Neural cell (in vitro differentiated cells): ENCODE results near the gene KRTAP12-1. TPM values are rescaled to one million over a fixed set of nuclear protein-coding genes. Genes with fewer than 3 reads are reported as not detected.

ENCODE experiments used
- H2AFZ ChIP-seq: fragments of 200-600, 300-800 bp; sonication (generic), shearing (Covaris generic); 2 replicates; pipeline ENCODE4 v1.6.0; 2014; ENCODE audit warnings: low read depth, mild to moderate bottlenecking, antibody characterized with exemption, low read length, moderate library complexity
- H3F3A ChIP-seq: fragments of 200-600 bp; shearing (Covaris generic); 2 replicates; pipeline ENCODE4 v1.6.1; 2016; ENCODE audit warnings: mild to moderate bottlenecking, moderate library complexity, mixed read lengths, antibody characterized with exemption, low read length; ENCODE audit not compliant: insufficient read depth, poor library complexity, severe bottlenecking
- H3K27ac ChIP-seq: fragments of 200-600, 300-800 bp; sonication (generic), shearing (Covaris generic); 2 replicates; pipeline ENCODE4 v1.5.1; 2014; ENCODE audit warnings: mild to moderate bottlenecking, low read length, moderate library complexity
- H3K27me3 ChIP-seq: fragments of 300-800, 200-600 bp; sonication (generic), shearing (Covaris generic); 2 replicates; pipeline ENCODE4 v1.6.0; 2014; ENCODE audit warnings: mild to moderate bottlenecking, low read depth, low read length, moderate library complexity; ENCODE audit not compliant: insufficient read depth
- H3K36me3 ChIP-seq: fragments of 300-800, 200-600 bp; sonication (generic), shearing (Covaris generic); 2 replicates; pipeline ENCODE4 v1.5.1; 2014; ENCODE audit warnings: mild to moderate bottlenecking, antibody characterized with exemption, low read length, moderate library complexity; ENCODE audit not compliant: insufficient read depth
- H3K4me2 ChIP-seq: fragments of 300-800, 200-600 bp; sonication (generic), shearing (Covaris generic); 2 replicates; pipeline ENCODE4 v1.6.0; 2014; ENCODE audit warnings: mild to moderate bottlenecking, low read length
- H3K4me3 ChIP-seq: fragments of 300-800, 200-600 bp; sonication (generic), shearing (Covaris generic); 2 replicates; pipeline ENCODE4 v1.5.1; 2014; ENCODE audit warnings: mild to moderate bottlenecking, low read length, moderate library complexity
- H3K79me2 ChIP-seq: fragments of 200-600 bp; shearing (Covaris generic); replicated peaks from 2 replicates; pipeline ENCODE4 v1.6.0; 2014; ENCODE audit warnings: mild to moderate bottlenecking, low read length, moderate library complexity; ENCODE audit not compliant: insufficient read depth
- H3K9ac ChIP-seq: fragments of 300-800, 200-600 bp; sonication (generic), shearing (Covaris generic); 2 replicates; pipeline ENCODE4 v1.6.1; 2016; ENCODE audit warnings: mild to moderate bottlenecking, low read length, mixed read lengths
- H3K9me2 ChIP-seq: fragments of 200-600 bp; shearing (Covaris generic); 2 replicates; pipeline ENCODE4 v1.6.1; 2016; ENCODE audit warnings: mild to moderate bottlenecking, low read length, mixed read lengths; ENCODE audit not compliant: insufficient read depth
- H3K9me3 ChIP-seq: fragments of 200-600, 300-800 bp; sonication (generic), shearing (Covaris generic); 2 replicates; pipeline ENCODE4 v1.6.1; 2016; ENCODE audit warnings: mild to moderate bottlenecking, mixed run types, low read length, moderate library complexity, mixed read lengths
- H4K20me1 ChIP-seq: fragments of 200-600 bp; shearing (Covaris generic); 2 replicates; pipeline ENCODE4 v1.6.1; 2016; ENCODE audit warnings: mild to moderate bottlenecking, mixed run types; ENCODE audit not compliant: insufficient read depth
- EP300 ChIP-seq: fragments of 450-650 bp; conservative IDR thresholded peaks from 2 replicates; pipeline ENCODE4 v1.6.1; 2014; ENCODE audit warnings: antibody characterized with exemption, mild to moderate bottlenecking, moderate library complexity; ENCODE audit not compliant: poor library complexity, severe bottlenecking
- EZH2 ChIP-seq: fragments of 200-600, 300-800 bp; shearing (Covaris generic), sonication (generic); IDR thresholded peaks from 2 replicates; pipeline ENCODE4 v1.6.1; 2014; ENCODE audit warnings: antibody characterized with exemption, low read length, borderline replicate concordance, mild to moderate bottlenecking; ENCODE audit not compliant: insufficient read depth, poor library complexity, severe bottlenecking
- MXI1 ChIP-seq: fragments of 450-650 bp; conservative IDR thresholded peaks from 2 replicates; pipeline ENCODE4 v1.6.1; 2014; ENCODE audit warnings: antibody characterized with exemption, mild to moderate bottlenecking; ENCODE audit not compliant: poor library complexity, severe bottlenecking
- POLR2AphosphoS5 ChIP-seq: IDR thresholded peaks from 2 replicates; pipeline ENCODE4 v1.6.1; 2012
- RAD21 ChIP-seq: fragments of 450-650 bp; conservative IDR thresholded peaks from 2 replicates; pipeline ENCODE4 v1.6.1; 2014; ENCODE audit warnings: antibody characterized with exemption, mild to moderate bottlenecking, moderate library complexity
- REST ChIP-seq: IDR thresholded peaks from 2 replicates; pipeline ENCODE4 v1.6.1; 2012; ENCODE audit warnings: borderline replicate concordance
- SMC3 ChIP-seq: fragments of 450-650 bp; conservative IDR thresholded peaks from 2 replicates; pipeline ENCODE4 v1.6.1; 2014; ENCODE audit warnings: antibody characterized with exemption, mild to moderate bottlenecking, moderate library complexity; ENCODE audit not compliant: poor library complexity
- TAF1 ChIP-seq: IDR thresholded peaks from 2 replicates; pipeline ENCODE4 v1.6.1; 2012; ENCODE audit warnings: low read depth
- polyA plus RNA-seq: library from polyadenylated mRNA; depleted of rRNA; stranded (reverse); fragments of >200 nt; gene quantifications from 2 replicates; pipeline ENCODE4 v1.2.3, GENCODE V29; 2014
- TF ChIP-seq, protein P1 (sequence below): fragments of 450-650 bp; IDR thresholded peaks from 2 replicates; pipeline ENCODE4 v1.5.1; 2014; ENCODE audit warnings: antibody characterized with exemption, mild to moderate bottlenecking, moderate library complexity; ENCODE audit not compliant: poor library complexity, severe bottlenecking

The KRTAP12-1 gene
- polyA plus RNA-seq, 1 donor from 2014 or later = not detected

DNA sequence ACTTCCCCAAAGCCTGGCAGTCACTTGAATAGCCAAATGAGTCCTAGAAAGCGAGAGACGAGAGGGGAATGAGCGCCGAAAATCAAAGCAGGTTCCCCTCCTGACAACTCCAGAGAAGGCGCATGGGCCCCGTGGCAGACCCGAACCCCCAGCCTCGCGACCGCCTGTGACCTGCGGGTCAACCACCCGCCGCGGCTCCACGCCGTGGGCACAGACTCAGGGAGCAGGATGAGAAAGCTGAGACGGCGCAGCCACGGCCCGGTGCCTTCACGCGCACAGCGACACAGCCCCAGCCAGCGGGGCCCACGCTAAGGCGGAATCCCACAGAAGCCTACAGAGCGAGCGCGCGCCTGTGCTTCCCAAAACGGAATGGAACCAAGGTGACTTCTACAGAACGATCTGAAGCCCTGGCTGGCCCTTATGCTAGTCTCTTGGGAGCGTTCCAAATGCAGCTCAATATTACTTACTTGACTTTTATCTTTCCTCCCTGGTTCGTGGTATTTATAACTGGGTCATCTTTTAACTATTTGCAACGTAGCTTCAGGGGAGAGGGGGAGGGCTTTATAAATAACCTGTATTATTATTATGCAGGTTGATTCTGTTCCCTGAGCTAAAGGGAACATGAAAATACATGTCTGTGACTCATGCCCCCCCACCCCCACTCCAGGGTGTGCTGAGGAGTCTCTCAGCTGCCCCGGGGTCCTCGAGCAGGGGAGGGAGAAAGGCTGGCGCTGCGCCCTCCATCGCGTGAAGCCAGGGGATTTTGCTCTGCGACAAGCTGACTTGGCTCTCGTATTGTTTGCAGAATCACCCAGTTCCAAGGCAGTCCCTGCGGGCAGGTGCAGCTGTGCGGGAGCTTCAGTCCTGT, 27.7 kb upstream of the KRTAP12-1 start:
- Histone ChIP-seq H3K9ac (no peak overlapping the region), H3F3A (no peaks in the 10 kb centered on the region), H3K9me2 (no peaks in the 10 kb centered on the region), H3K4me2 (peak overlapping the region; percentile 17), H3K79me2 (no peaks in the 10 kb centered on the region), H3K36me3 (no peaks in the 10 kb centered on the region), H3K27me3 (peaks cover 86% of the 10 kb centered on the region), H4K20me1 (no peaks in the 10 kb centered on the region), H3K9me3 (no peaks in the 10 kb centered on the region), H3K27ac (no peak overlapping the region), H2AFZ (no peak overlapping the region), H3K4me3 (peak overlapping the region; percentile 52)
- peak; percentile 37 for TF ChIP-seq POLR2AphosphoS5
- TF ChIP-seq, protein P1, sequence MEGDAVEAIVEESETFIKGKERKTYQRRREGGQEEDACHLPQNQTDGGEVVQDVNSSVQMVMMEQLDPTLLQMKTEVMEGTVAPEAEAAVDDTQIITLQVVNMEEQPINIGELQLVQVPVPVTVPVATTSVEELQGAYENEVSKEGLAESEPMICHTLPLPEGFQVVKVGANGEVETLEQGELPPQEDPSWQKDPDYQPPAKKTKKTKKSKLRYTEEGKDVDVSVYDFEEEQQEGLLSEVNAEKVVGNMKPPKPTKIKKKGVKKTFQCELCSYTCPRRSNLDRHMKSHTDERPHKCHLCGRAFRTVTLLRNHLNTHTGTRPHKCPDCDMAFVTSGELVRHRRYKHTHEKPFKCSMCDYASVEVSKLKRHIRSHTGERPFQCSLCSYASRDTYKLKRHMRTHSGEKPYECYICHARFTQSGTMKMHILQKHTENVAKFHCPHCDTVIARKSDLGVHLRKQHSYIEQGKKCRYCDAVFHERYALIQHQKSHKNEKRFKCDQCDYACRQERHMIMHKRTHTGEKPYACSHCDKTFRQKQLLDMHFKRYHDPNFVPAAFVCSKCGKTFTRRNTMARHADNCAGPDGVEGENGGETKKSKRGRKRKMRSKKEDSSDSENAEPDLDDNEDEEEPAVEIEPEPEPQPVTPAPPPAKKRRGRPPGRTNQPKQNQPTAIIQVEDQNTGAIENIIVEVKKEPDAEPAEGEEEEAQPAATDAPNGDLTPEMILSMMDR = no peak

DNA sequence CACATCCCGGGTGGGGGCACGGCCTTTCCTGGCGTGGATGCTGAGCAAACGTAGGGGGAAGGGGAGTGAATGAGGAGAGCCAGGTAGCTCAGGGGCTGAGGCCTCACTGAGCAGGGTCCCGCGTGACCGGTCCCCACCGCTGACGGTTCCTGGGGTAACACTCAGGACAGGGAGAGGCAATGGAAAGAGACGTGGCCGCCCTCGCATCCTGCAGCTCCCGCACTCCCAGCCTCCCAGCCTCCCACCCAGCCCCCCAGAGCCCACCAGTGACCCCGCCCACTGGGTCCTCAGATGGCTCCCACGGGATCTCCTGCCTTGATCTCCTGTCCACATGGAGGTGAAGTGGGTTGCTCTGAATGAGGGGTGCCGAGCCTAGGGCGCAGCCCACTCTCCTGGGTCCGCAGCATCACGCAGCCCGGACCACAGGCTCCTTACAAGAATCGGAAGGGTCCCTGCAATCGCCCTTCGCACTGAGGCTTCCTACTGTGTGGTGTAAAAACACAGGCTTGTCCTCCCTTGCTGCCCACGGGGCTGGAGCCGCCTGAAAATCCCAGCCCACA, 27.0 kb upstream of the KRTAP12-1 start:
- Histone ChIP-seq H3K4me3 (peak overlapping the region; percentile 52), H3K9ac (no peak overlapping the region), H3K4me2 (no peak overlapping the region), H3F3A (no peaks in the 10 kb centered on the region), H3K9me2 (no peaks in the 10 kb centered on the region), H2AFZ (no peak overlapping the region), H3K27ac (no peak overlapping the region), H3K27me3 (peaks cover 91% of the 10 kb centered on the region), H4K20me1 (no peaks in the 10 kb centered on the region), H3K79me2 (no peaks in the 10 kb centered on the region), H3K36me3 (no peaks in the 10 kb centered on the region), H3K9me3 (no peaks in the 10 kb centered on the region)
- TF ChIP-seq, protein P1 = no peak
- no peak for TF ChIP-seq SMC3
- TF ChIP-seq REST = no peak
- no peak for TF ChIP-seq MXI1
- no peak for TF ChIP-seq POLR2AphosphoS5
- no peak for TF ChIP-seq EZH2
- no peak for TF ChIP-seq TAF1
- no peak for TF ChIP-seq EP300
- TF ChIP-seq RAD21 = no peak
